HepG2 (cell line): ENCODE measurements around the gene SMO. TPM values are rescaled to one million over a fixed set of nuclear protein-coding genes. Genes with fewer than 3 reads are reported as not detected.

Experiments
- GLI4 ChIP-seq: sonication (generic); formaldehyde crosslinking; IDR thresholded peaks from 2 replicates; pipeline ENCODE4 v1.5.1; 2020; ENCODE audit warnings: missing genetic modification reagents, mild to moderate bottlenecking, moderate library complexity, borderline replicate concordance
- HNF1B ChIP-seq: sonication (generic); formaldehyde crosslinking; IDR thresholded peaks from 2 replicates; pipeline ENCODE4 v1.5.1; 2020; ENCODE audit warnings: mild to moderate bottlenecking, moderate library complexity, missing genetic modification reagents
- IRX3 ChIP-seq: sonication (generic); formaldehyde crosslinking; IDR thresholded peaks from 2 replicates; pipeline ENCODE4 v1.8.1; 2023; ENCODE audit warnings: mild to moderate bottlenecking, low read depth, missing genetic modification reagents, borderline replicate concordance
- MEF2D ChIP-seq: sonication (generic); formaldehyde crosslinking; IDR thresholded peaks from 2 replicates; pipeline ENCODE4 v1.5.1; 2020; ENCODE audit warnings: mild to moderate bottlenecking, missing genetic modification reagents
- NFE2L2 ChIP-seq: fragments of 150-350 bp; IDR thresholded peaks from 2 replicates; pipeline ENCODE4 v1.6.1; 2014; ENCODE audit warnings: low read length
- PAF1 ChIP-seq: IDR thresholded peaks from 2 replicates; pipeline ENCODE4 v1.6.1; 2016; ENCODE audit warnings: missing genetic modification reagents, missing compliant biosample characterization
- PREB ChIP-seq: sonication (generic); formaldehyde crosslinking; IDR thresholded peaks from 2 replicates; pipeline ENCODE4 v1.4.0; 2020; ENCODE audit warnings: missing genetic modification reagents
- REPIN1 ChIP-seq: sonication (generic); formaldehyde crosslinking; IDR thresholded peaks from 2 replicates; pipeline ENCODE4 v1.8.0; 2022; ENCODE audit warnings: missing genetic modification reagents, low read depth, mild to moderate bottlenecking, borderline replicate concordance
- SOX6 ChIP-seq, 2 experiments: fragments of 450-650 bp in 1 of 2; sonication (generic) in 1 of 2; formaldehyde crosslinking in 1 of 2; IDR thresholded peaks; 2 replicates each; pipeline versions ENCODE4 v1.4.0 to v1.6.1; 2017 to 2020; ENCODE audit warnings: antibody characterized with exemption in 1 of 2, mild to moderate bottlenecking in 1 of 2, missing genetic modification reagents in 1 of 2
- SSRP1 ChIP-seq: IDR thresholded peaks from 2 replicates; pipeline ENCODE4 v1.6.1; 2016; ENCODE audit warnings: control low read depth
- TFAP4 ChIP-seq: sonication (generic); IDR thresholded peaks from 2 replicates; pipeline ENCODE4 v1.6.1; 2016; ENCODE audit warnings: low read depth, borderline replicate concordance
- YEATS4 ChIP-seq: sonication (generic); formaldehyde crosslinking; IDR thresholded peaks from 2 replicates; pipeline ENCODE4 v1.4.0; 2020; ENCODE audit warnings: missing genetic modification reagents, borderline replicate concordance
- ZFP37 ChIP-seq: sonication (generic); formaldehyde crosslinking; IDR thresholded peaks from 2 replicates; pipeline ENCODE4 v1.4.0; 2020; ENCODE audit warnings: missing genetic modification reagents, borderline replicate concordance
- ZNF251 ChIP-seq: sonication (generic); formaldehyde crosslinking; IDR thresholded peaks from 2 replicates; pipeline ENCODE4 v1.9.0; 2021; ENCODE audit warnings: mild to moderate bottlenecking, missing genetic modification reagents
- ZNF281 ChIP-seq: sonication (generic); formaldehyde crosslinking; IDR thresholded peaks from 2 replicates; pipeline ENCODE4 v1.4.0; 2020; ENCODE audit warnings: missing genetic modification reagents, borderline replicate concordance
- polyA plus RNA-seq, 8 experiments: library from polyadenylated mRNA; depleted of rRNA in 3 of 8; stranded (reverse) in 7 of 8; unstranded in 1 of 8; fragments of >200 nt; fragmentation: Illumina TruSeq in 4 of 8; extraction: Trizol in 4 of 8; gene quantifications; 2 replicates each; pipeline versions ENCODE4 v1.2.1 to v1.2.3, GENCODE V29; 2011 to 2016; ENCODE audit warnings: low read depth in 4 of 8, missing spikeins in 1 of 8, mixed read lengths in 1 of 8; ENCODE audit not compliant: insufficient read depth in 1 of 8
- total RNA-seq, 5 experiments: library from RNA; depleted of rRNA; stranded (reverse); fragments of >200 nt; fragmentation: Illumina TruSeq; extraction: Trizol; gene quantifications; 2 replicates each; pipeline ENCODE4 v1.2.3, GENCODE V29; 2016; ENCODE audit warnings: low read depth in 1 of 5
- TF ChIP-seq, protein P1 (sequence below): sonication (generic); formaldehyde crosslinking; IDR thresholded peaks from 2 replicates; pipeline ENCODE4 v1.5.1; 2020; ENCODE audit warnings: mild to moderate bottlenecking, missing genetic modification reagents, moderate library complexity

The SMO gene
- total and polyA plus RNA-seq, 2 of the 13 experiments (the other 11 are each of a cell fraction or from before 2014, with no cell fraction given): 23.8 to 32.3 TPM

DNA sequence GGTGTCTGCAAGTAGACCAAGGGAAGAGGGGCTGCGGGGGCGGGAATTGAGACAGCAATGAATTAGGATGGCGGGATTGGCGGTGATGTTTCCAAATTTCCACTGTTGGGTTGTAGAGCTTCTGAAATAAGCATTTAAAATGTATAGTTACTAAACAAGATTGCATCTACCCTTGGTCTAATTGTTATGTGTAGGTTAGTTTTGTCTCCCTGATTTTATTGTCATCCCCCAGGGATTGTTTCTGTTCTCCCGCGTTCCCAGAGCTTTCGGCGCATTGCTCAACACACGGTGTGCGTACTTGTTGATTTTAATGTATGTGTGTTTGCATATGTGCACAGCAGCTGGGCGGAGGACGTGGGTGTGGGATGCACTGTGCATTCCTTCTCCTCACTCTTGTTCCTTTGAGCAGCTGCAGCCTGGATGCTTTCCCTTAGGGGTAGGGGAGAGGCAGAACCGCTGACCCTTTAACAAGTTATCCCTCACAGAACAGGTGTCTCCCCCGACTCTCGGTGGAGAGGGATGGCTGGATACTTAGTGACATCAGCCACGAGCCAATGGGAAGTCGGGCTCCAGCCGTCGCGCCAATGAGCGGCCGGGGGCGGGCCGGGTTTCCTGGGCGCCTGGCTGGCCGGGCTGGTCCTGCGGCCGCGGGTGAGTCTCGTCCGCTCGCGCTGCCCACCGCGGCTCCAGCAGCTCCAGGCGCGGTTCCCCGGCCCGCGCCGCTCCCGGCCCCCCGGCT, 44.2 kb upstream of the SMO start, which contains the start of gene TSPAN33 (continued):
- TF ChIP-seq HNF1B (CRISPR knock-in tag): no peak
- TF ChIP-seq SSRP1 (CRISPR knock-in tag): no peak
- no peak for TF ChIP-seq PAF1 (CRISPR knock-in tag)
- TF ChIP-seq PREB (CRISPR knock-in tag): no peak
- TF ChIP-seq, protein P1, sequence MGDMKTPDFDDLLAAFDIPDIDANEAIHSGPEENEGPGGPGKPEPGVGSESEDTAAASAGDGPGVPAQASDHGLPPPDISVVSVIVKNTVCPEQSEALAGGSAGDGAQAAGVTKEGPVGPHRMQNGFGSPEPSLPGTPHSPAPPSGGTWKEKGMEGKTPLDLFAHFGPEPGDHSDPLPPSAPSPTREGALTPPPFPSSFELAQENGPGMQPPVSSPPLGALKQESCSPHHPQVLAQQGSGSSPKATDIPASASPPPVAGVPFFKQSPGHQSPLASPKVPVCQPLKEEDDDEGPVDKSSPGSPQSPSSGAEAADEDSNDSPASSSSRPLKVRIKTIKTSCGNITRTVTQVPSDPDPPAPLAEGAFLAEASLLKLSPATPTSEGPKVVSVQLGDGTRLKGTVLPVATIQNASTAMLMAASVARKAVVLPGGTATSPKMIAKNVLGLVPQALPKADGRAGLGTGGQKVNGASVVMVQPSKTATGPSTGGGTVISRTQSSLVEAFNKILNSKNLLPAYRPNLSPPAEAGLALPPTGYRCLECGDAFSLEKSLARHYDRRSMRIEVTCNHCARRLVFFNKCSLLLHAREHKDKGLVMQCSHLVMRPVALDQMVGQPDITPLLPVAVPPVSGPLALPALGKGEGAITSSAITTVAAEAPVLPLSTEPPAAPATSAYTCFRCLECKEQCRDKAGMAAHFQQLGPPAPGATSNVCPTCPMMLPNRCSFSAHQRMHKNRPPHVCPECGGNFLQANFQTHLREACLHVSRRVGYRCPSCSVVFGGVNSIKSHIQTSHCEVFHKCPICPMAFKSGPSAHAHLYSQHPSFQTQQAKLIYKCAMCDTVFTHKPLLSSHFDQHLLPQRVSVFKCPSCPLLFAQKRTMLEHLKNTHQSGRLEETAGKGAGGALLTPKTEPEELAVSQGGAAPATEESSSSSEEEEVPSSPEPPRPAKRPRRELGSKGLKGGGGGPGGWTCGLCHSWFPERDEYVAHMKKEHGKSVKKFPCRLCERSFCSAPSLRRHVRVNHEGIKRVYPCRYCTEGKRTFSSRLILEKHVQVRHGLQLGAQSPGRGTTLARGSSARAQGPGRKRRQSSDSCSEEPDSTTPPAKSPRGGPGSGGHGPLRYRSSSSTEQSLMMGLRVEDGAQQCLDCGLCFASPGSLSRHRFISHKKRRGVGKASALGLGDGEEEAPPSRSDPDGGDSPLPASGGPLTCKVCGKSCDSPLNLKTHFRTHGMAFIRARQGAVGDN (CRISPR knock-in tag): peak; percentile 54
- 0 out of 2 replicates have a peak, but pooled peaks have one; percentile 19 for TF ChIP-seq YEATS4 (CRISPR knock-in tag)
- TF ChIP-seq ZNF281 (CRISPR knock-in tag): no peak
- no peak for TF ChIP-seq REPIN1 (CRISPR knock-in tag)
- no peak for TF ChIP-seq SOX6 (IDR thresholded peaks at IDR 0.05)
- TF ChIP-seq SOX6 (CRISPR knock-in tag; IDR thresholded peaks at IDR 0.05): peak; percentile 31; the same call in 1 of the 2 replicates
- no peak for TF ChIP-seq ZFP37 (CRISPR knock-in tag)
- TF ChIP-seq NFE2L2: no peak
- no peak for TF ChIP-seq IRX3 (CRISPR knock-in tag)
- TF ChIP-seq GLI4 (CRISPR knock-in tag): no peak
- TF ChIP-seq TFAP4: peak; percentile 34; the same call in 1 of the 2 replicates
- peak; percentile 54; the same call in 1 of the 2 replicates for TF ChIP-seq MEF2D
- no peak for TF ChIP-seq ZNF251
